ENCODE results near the gene GNAI2.

Gene GNAI2

GRCh38 chr3:50235716-50236483 is at the start of gene GNAI2:
TSS of gene GNAI2 (plus strand) at chr3:50236204. CDS start at chr3:50236336, 132 bp downstream.
- Histone ChIP-seq H3K4me3 (ENCODE audit: severe bottlenecking) (peak within 1 kb of the TSS; percentile 89), H3K4me1 (ENCODE audit: insufficient read depth, poor library complexity, severe bottlenecking) (no peaks in the 10 kb centered on the region), H3K27ac (ENCODE audit: poor library complexity, severe bottlenecking) (peak within 1 kb of the TSS; percentile 88), H3K9me3 (ENCODE audit: severe bottlenecking) (no peaks in the 10 kb centered on the region), H3K36me3 (ENCODE audit: low read depth) (peaks cover 17% of the 10 kb centered on the region), H3K27me3 (ENCODE audit: insufficient read depth, poor library complexity, severe bottlenecking) (no peaks in the 10 kb centered on the region)
- TF ChIP-seq CTCF (IDR thresholded peaks at IDR 0.05; ENCODE audit: poor library complexity, severe bottlenecking), result no peak
- DNase-seq (ENCODE audit: low spot score), result peak; percentile 99
- peak; percentile 93 for ATAC-seq (ENCODE audit: low read depth)

- Histone ChIP-seq H3K4me1 (ENCODE audit: insufficient read depth, poor library complexity, severe bottlenecking) (no peaks in the 10 kb centered on the region), H3K36me3 (ENCODE audit: low read depth) (peaks cover 55% of the 10 kb centered on the region)
Measured at GRCh38 chr3:50187750-50188149, 48.3 kb upstream of the GNAI2 start.

GRCh38 chr3:50189274-50189673 is 46.7 kb upstream of the GNAI2 start:
- ATAC-seq (ENCODE audit: low read depth) (peak; percentile 68), DNase-seq (ENCODE audit: low spot score) (no peak)
- H3K36me3 ChIP-seq (ENCODE audit: low read depth), result peaks cover 39% of the 10 kb centered on the region
- no peak overlapping the region for H3K4me3 ChIP-seq (ENCODE audit: severe bottlenecking)
- peak overlapping the region; percentile 7 for H3K27ac ChIP-seq (ENCODE audit: poor library complexity, severe bottlenecking)
- no peaks in the 10 kb centered on the region for H3K9me3 ChIP-seq (ENCODE audit: severe bottlenecking)
- H3K27me3 ChIP-seq (ENCODE audit: insufficient read depth, poor library complexity, severe bottlenecking), result peaks cover 16% of the 10 kb centered on the region
- no peaks in the 10 kb centered on the region for H3K4me1 ChIP-seq (ENCODE audit: insufficient read depth, poor library complexity, severe bottlenecking)
- peak; percentile 85 for TF ChIP-seq CTCF (IDR thresholded peaks at IDR 0.05; ENCODE audit: poor library complexity, severe bottlenecking)

More at GRCh38 chr3:50187750-50188149, 48.3 kb upstream of the GNAI2 start:
- no peak overlapping the region for H3K4me3 ChIP-seq (ENCODE audit: severe bottlenecking)
- DNase-seq (ENCODE audit: low spot score) (no peak), ATAC-seq (ENCODE audit: low read depth) (no peak)
- peaks cover under 1% of the 10 kb centered on the region for H3K27me3 ChIP-seq (ENCODE audit: insufficient read depth, poor library complexity, severe bottlenecking)
- H3K27ac ChIP-seq (ENCODE audit: poor library complexity, severe bottlenecking), result no peak overlapping the region
- no peak for TF ChIP-seq CTCF (IDR thresholded peaks at IDR 0.05; ENCODE audit: poor library complexity, severe bottlenecking)
- H3K9me3 ChIP-seq (ENCODE audit: severe bottlenecking), result no peaks in the 10 kb centered on the region

- Histone ChIP-seq H3K27me3 (ENCODE audit: insufficient read depth, poor library complexity, severe bottlenecking) (peaks cover 20% of the 10 kb centered on the region), H3K4me3 (ENCODE audit: severe bottlenecking) (no peak overlapping the region), H3K9me3 (ENCODE audit: severe bottlenecking) (no peaks in the 10 kb centered on the region), H3K27ac (ENCODE audit: poor library complexity, severe bottlenecking) (no peak overlapping the region), H3K4me1 (ENCODE audit: insufficient read depth, poor library complexity, severe bottlenecking) (no peaks in the 10 kb centered on the region), H3K36me3 (ENCODE audit: low read depth) (peaks cover 32% of the 10 kb centered on the region)
- ATAC-seq (ENCODE audit: low read depth), result no peak
- no peak for DNase-seq (ENCODE audit: low spot score)
- no peak for TF ChIP-seq CTCF (IDR thresholded peaks at IDR 0.05; ENCODE audit: poor library complexity, severe bottlenecking)
Measured at GRCh38 chr3:50189989-50190388, 46.0 kb upstream of the GNAI2 start.

All from RWPE2 (cell line).